ENCODE data around the gene KLF6. TPM values are rescaled to one million over a fixed set of nuclear protein-coding genes. Genes with fewer than 3 reads are reported as not detected.

The KLF6 gene
- total and polyA plus RNA-seq, 4 donors = 44.2 to 384 (median 165) TPM

GRCh38 chr10:3800586-3800985, 15.6 kb upstream of the KLF6 start:
- no peak for DNase-seq
- Histone ChIP-seq H3K36me3 (ENCODE audit: control insufficient read depth in 1 of 2, insufficient read depth in 2 of 2, low read length in 1 of 2) (no peaks in the 10 kb centered on the region), H3K27me3 (ENCODE audit: control insufficient read depth in 1 of 2, insufficient read depth in 2 of 2, low read length in 1 of 2) (no peaks in the 10 kb centered on the region), H3K27ac (ENCODE audit: low read depth in 1 of 2, low read length in 2 of 2) (no peak overlapping the region), H3K9me3 (ENCODE audit: control insufficient read depth, low read length) (no peaks in the 10 kb centered on the region), H3K4me3 (ENCODE audit: low read length in 2 of 2) (no peak overlapping the region), H3K4me1 (ENCODE audit: control insufficient read depth in 1 of 2, insufficient read depth in 2 of 2, low read length in 2 of 2) (no peaks in the 10 kb centered on the region)
- intact Hi-C loops (cut with DNase I) = loop anchor here in 1 of 2 donors (5.0 kb wide), 1 partner anchor 87 kb away; no protein-coding TSS in a partner anchor
- no peak for ATAC-seq (ENCODE audit: low FRiP score)
- 90 to 91% methylated on average over 5 of the region's 5 CpGs for WGBS, 2 donors

DNA sequence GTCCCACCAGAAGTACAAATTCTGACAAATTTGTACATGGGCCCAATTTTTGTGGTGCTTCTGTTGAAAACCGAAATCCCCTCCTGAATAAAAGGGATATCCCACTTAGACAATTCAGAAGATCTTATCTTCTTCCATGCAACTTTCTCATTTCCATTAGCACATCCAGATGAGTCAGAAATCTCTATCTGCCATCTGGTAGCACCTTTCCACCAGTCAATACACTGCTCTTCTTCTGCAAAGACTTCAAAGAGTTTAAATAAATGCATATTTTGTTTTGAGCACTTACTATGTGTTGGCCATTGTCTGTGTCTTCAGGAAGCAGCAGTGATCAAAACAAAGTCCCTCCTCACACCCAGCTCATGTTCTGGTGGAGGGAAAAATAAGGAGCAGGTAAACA, 12.7 kb upstream of the KLF6 start:
- intact Hi-C loops (cut with DNase I) = no loop called here
- Histone ChIP-seq H3K27me3 (ENCODE audit: control insufficient read depth in 1 of 2, insufficient read depth in 2 of 2, low read length in 1 of 2) (no peaks in the 10 kb centered on the region), H3K27ac (ENCODE audit: low read depth in 1 of 2, low read length in 2 of 2) (no peak overlapping the region), H3K4me3 (ENCODE audit: low read length in 2 of 2) (no peak overlapping the region), H3K36me3 (ENCODE audit: control insufficient read depth in 1 of 2, insufficient read depth in 2 of 2, low read length in 1 of 2) (no peaks in the 10 kb centered on the region), H3K4me1 (ENCODE audit: control insufficient read depth in 1 of 2, insufficient read depth in 2 of 2, low read length in 2 of 2) (no peaks in the 10 kb centered on the region), H3K9me3 (ENCODE audit: control insufficient read depth, low read length) (peaks cover 1% of the 10 kb centered on the region)
- 0 to 97% methylated on average over 1 of the region's 1 CpG for WGBS, 2 donors
- no peak for ATAC-seq (ENCODE audit: low FRiP score)
- no peak for DNase-seq

DNA sequence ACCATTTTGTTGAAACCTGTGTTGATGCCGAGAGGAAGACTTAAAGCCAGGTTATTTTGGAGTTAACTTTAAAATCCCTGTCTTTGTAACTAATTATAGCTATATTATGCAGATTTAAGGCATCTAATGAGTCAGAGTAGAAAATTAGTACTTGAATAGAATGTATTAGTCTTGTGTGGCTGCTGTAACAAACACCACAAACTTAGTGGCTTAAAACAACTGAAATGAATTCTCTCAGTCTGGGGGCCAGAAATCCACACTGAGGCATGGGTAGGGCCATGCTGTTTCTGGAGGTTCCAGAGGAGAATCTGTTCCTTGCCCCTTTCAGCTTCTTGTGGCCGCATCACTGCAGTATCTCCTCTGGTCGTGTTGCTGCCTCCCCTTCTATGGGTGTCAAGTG, 8.5 kb upstream of the KLF6 start:
- Histone ChIP-seq H3K4me3 (ENCODE audit: low read length in 2 of 2) (no peak overlapping the region), H3K4me1 (ENCODE audit: control insufficient read depth in 1 of 2, insufficient read depth in 2 of 2, low read length in 2 of 2) (no peaks in the 10 kb centered on the region), H3K27ac (ENCODE audit: low read depth in 1 of 2, low read length in 2 of 2) (no peak overlapping the region), H3K9me3 (ENCODE audit: control insufficient read depth, low read length) (peaks cover 1% of the 10 kb centered on the region), H3K36me3 (ENCODE audit: control insufficient read depth in 1 of 2, insufficient read depth in 2 of 2, low read length in 1 of 2) (no peaks in the 10 kb centered on the region), H3K27me3 (ENCODE audit: control insufficient read depth in 1 of 2, insufficient read depth in 2 of 2, low read length in 1 of 2) (no peaks in the 10 kb centered on the region)
- no peak for ATAC-seq (ENCODE audit: low FRiP score)
- DNase-seq = no peak
- WGBS, 2 donors = 96 to 97% methylated on average over 3 of the region's 3 CpGs
- intact Hi-C loops (cut with DNase I) = no loop called here

DNA sequence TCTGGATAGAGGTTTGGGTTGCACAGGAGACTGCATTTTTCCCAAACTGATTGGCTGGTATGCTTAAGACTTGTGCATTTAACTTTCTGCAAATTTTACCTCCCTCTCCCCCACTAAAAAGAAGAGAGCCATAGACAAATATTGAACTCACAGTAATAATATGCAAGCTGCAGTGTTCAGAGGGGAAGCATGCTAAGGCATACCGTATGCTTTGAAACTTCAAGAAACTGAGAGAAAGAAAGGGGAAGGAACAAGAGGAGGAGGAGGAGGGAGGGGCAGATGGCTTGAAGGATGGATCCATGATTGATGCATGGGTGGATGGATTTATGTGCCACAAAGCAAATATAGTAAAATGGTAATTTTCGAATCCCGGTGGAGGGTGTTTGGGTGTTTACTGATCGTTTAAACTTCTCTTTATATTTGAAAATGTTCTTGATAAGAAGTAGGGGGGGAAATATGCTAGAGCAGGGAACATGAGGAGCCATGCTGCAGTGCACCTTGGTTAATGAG, 7.8 kb upstream of the KLF6 start:
- Histone ChIP-seq H3K9me3 (ENCODE audit: control insufficient read depth, low read length) (peaks cover 1% of the 10 kb centered on the region), H3K4me3 (ENCODE audit: low read length in 2 of 2) (no peak overlapping the region), H3K36me3 (ENCODE audit: control insufficient read depth in 1 of 2, insufficient read depth in 2 of 2, low read length in 1 of 2) (no peaks in the 10 kb centered on the region), H3K4me1 (ENCODE audit: control insufficient read depth in 1 of 2, insufficient read depth in 2 of 2, low read length in 2 of 2) (no peaks in the 10 kb centered on the region), H3K27me3 (ENCODE audit: control insufficient read depth in 1 of 2, insufficient read depth in 2 of 2, low read length in 1 of 2) (no peaks in the 10 kb centered on the region), H3K27ac (ENCODE audit: low read depth in 1 of 2, low read length in 2 of 2) (no peak overlapping the region)
- ATAC-seq (ENCODE audit: low FRiP score) = no peak
- WGBS, 2 donors = 78 to 80% methylated on average over 4 of the region's 4 CpGs
- intact Hi-C loops (cut with DNase I) = no loop called here
- DNase-seq = no peak

DNA sequence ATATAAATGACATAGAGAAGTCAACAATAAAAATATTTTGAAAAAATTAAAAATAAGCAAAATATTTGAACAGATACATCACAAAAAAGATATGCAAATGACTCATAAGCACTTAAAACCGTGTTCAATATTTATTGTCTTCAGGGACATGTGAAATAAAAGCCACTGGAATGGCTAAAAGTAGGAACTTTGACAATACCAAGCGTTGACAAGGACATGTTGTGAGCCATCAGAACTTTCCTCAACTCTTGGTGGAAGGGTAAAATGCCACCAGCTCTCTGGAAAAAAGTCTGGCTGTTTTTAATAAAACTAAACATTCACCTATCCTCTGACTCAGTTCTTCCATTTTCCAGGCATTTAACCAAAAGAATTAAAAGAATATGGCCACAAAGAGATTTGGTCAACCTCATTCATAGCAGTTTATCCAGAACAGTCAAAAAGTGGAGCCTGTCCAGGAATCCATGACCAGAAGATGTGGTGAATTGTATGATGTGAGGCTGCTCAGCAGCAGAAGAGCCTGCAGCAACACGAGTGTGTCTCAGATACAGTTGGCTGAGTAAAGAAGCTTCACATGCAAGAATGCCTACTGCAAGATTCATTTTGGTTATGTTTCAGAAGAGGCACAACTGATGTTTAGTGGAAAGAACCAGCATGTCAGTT, 7.1 kb upstream of the KLF6 start:
- Histone ChIP-seq H3K9me3 (ENCODE audit: control insufficient read depth, low read length) (peaks cover 1% of the 10 kb centered on the region), H3K27ac (ENCODE audit: low read depth in 1 of 2, low read length in 2 of 2) (no peak overlapping the region), H3K4me3 (ENCODE audit: low read length in 2 of 2) (no peak overlapping the region), H3K27me3 (ENCODE audit: control insufficient read depth in 1 of 2, insufficient read depth in 2 of 2, low read length in 1 of 2) (no peaks in the 10 kb centered on the region), H3K4me1 (ENCODE audit: control insufficient read depth in 1 of 2, insufficient read depth in 2 of 2, low read length in 2 of 2) (no peaks in the 10 kb centered on the region), H3K36me3 (ENCODE audit: control insufficient read depth in 1 of 2, insufficient read depth in 2 of 2, low read length in 1 of 2) (no peaks in the 10 kb centered on the region)
- intact Hi-C loops (cut with DNase I) = no loop called here
- 84 to 86% methylated on average over 3 of the region's 3 CpGs for WGBS, 2 donors
- DNase-seq = no peak
- no peak for ATAC-seq (ENCODE audit: low FRiP score)

GRCh38 chr10:3790858-3791257, 5.8 kb upstream of the KLF6 start:
- peaks cover 1% of the 10 kb centered on the region for H3K9me3 ChIP-seq (ENCODE audit: control insufficient read depth, low read length)
- ATAC-seq (ENCODE audit: low FRiP score) (no peak), DNase-seq (no peak)
- H3K27me3 ChIP-seq (ENCODE audit: control insufficient read depth in 1 of 2, insufficient read depth in 2 of 2, low read length in 1 of 2) = no peaks in the 10 kb centered on the region
- intact Hi-C loops (cut with DNase I) = no loop called here
- no peak overlapping the region for H3K27ac ChIP-seq (ENCODE audit: low read depth in 1 of 2, low read length in 2 of 2)
- H3K36me3 ChIP-seq (ENCODE audit: control insufficient read depth in 1 of 2, insufficient read depth in 2 of 2, low read length in 1 of 2) = no peaks in the 10 kb centered on the region
- WGBS, 2 donors = 96 to 98% methylated on average over 6 of the region's 6 CpGs
- H3K4me1 ChIP-seq (ENCODE audit: control insufficient read depth in 1 of 2, insufficient read depth in 2 of 2, low read length in 2 of 2) = no peaks in the 10 kb centered on the region
- no peak overlapping the region for H3K4me3 ChIP-seq (ENCODE audit: low read length in 2 of 2)

- no peak overlapping the region for H3K4me3 ChIP-seq (ENCODE audit: low read length in 2 of 2)
- intact Hi-C loops (cut with DNase I) = no loop called here
- peaks cover 1% of the 10 kb centered on the region for H3K9me3 ChIP-seq (ENCODE audit: control insufficient read depth, low read length)
- WGBS, 2 donors = 99 to 100% methylated on average over 1 of the region's 1 CpG
- no peak overlapping the region for H3K27ac ChIP-seq (ENCODE audit: low read depth in 1 of 2, low read length in 2 of 2)
- no peaks in the 10 kb centered on the region for H3K27me3 ChIP-seq (ENCODE audit: control insufficient read depth in 1 of 2, insufficient read depth in 2 of 2, low read length in 1 of 2)
- H3K4me1 ChIP-seq (ENCODE audit: control insufficient read depth in 1 of 2, insufficient read depth in 2 of 2, low read length in 2 of 2) = no peaks in the 10 kb centered on the region
- DNase-seq = no peak
- no peaks in the 10 kb centered on the region for H3K36me3 ChIP-seq (ENCODE audit: control insufficient read depth in 1 of 2, insufficient read depth in 2 of 2, low read length in 1 of 2)
- no peak for ATAC-seq (ENCODE audit: low FRiP score)
Measured at GRCh38 chr10:3790272-3790671, 5.3 kb upstream of the KLF6 start.

- Histone ChIP-seq H3K27ac (ENCODE audit: low read depth in 1 of 2, low read length in 2 of 2) (no peak overlapping the region), H3K4me3 (ENCODE audit: low read length in 2 of 2) (no peak overlapping the region), H3K4me1 (ENCODE audit: control insufficient read depth in 1 of 2, insufficient read depth in 2 of 2, low read length in 2 of 2) (no peaks in the 10 kb centered on the region), H3K36me3 (ENCODE audit: control insufficient read depth in 1 of 2, insufficient read depth in 2 of 2, low read length in 1 of 2) (no peaks in the 10 kb centered on the region), H3K27me3 (ENCODE audit: control insufficient read depth in 1 of 2, insufficient read depth in 2 of 2, low read length in 1 of 2) (no peaks in the 10 kb centered on the region), H3K9me3 (ENCODE audit: control insufficient read depth, low read length) (peaks cover 1% of the 10 kb centered on the region)
- ATAC-seq (ENCODE audit: low FRiP score) = no peak
- 46 to 95% methylated on average over 2 of the region's 2 CpGs for WGBS, 2 donors
- no peak for DNase-seq
- intact Hi-C loops (cut with DNase I) = loop anchor here (5.0 to 10.0 kb wide), 4 partner anchors 148 to 563 kb away; no protein-coding TSS in a partner anchor
Measured at GRCh38 chr10:3789621-3790020, 4.6 kb upstream of the KLF6 start.

- no peak overlapping the region for H3K4me3 ChIP-seq (ENCODE audit: low read length in 2 of 2)
- 86% methylated on average over 9 of the region's 9 CpGs for WGBS, 2 donors
- intact Hi-C loops (cut with DNase I) = loop anchor here (5.0 to 10.0 kb wide), 4 partner anchors 149 to 564 kb away; no protein-coding TSS in a partner anchor
- H3K4me1 ChIP-seq (ENCODE audit: control insufficient read depth in 1 of 2, insufficient read depth in 2 of 2, low read length in 2 of 2) = no peaks in the 10 kb centered on the region
- H3K9me3 ChIP-seq (ENCODE audit: control insufficient read depth, low read length) = no peaks in the 10 kb centered on the region
- no peaks in the 10 kb centered on the region for H3K36me3 ChIP-seq (ENCODE audit: control insufficient read depth in 1 of 2, insufficient read depth in 2 of 2, low read length in 1 of 2)
- no peak overlapping the region for H3K27ac ChIP-seq (ENCODE audit: low read depth in 1 of 2, low read length in 2 of 2)
- no peaks in the 10 kb centered on the region for H3K27me3 ChIP-seq (ENCODE audit: control insufficient read depth in 1 of 2, insufficient read depth in 2 of 2, low read length in 1 of 2)
- ATAC-seq (ENCODE audit: low FRiP score) = no peak
- DNase-seq = no peak
Measured at GRCh38 chr10:3787816-3788215, 2.8 kb upstream of the KLF6 start.
